HL-60 (cell line): Measurements from ENCODE around the gene FGF4.
"Not testable (repeated sequence)": the region's sequence is repeated elsewhere in the genome, so short reads cannot be mapped to it uniquely, and the experiment has no call there.

Experiments used
- DNase-seq, 2 experiments: peaks; one replicate each; pipeline ENCODE4 v3.0.0-alpha.2; 2010 to 2020; ENCODE audit warnings: low read depth in 1 of 2, low spot score in 1 of 2
- H3K27ac ChIP-seq: fragments of 250-450 bp; sonication (Bioruptor Pico); replicated peaks from 2 replicates; pipeline ENCODE4 v1.5.1; 2020; ENCODE audit warnings: mild to moderate bottlenecking, moderate library complexity
- H3K27me3 ChIP-seq: fragments of 250-450 bp; sonication (Bioruptor Pico); 2 replicates; pipeline ENCODE4 v1.5.1; 2021; ENCODE audit warnings: mild to moderate bottlenecking, moderate library complexity; ENCODE audit not compliant: insufficient read depth, poor library complexity, severe bottlenecking
- H3K4me3 ChIP-seq: replicated peaks from 2 replicates; pipeline ENCODE4 v1.5.1; 2011; ENCODE audit warnings: mild to moderate bottlenecking, control low read depth, low read length; ENCODE audit not compliant: insufficient read depth
- CTCF ChIP-seq: IDR thresholded peaks from one replicate; pipeline ENCODE4 v1.5.1; 2011; ENCODE audit warnings: low read length, control low read depth, inconsistent platforms; ENCODE audit not compliant: insufficient read depth
- GABPA ChIP-seq: IDR thresholded peaks from 2 replicates; pipeline ENCODE4 v1.6.1; 2012; ENCODE audit warnings: low read depth
- POLR2AphosphoS5 ChIP-seq: IDR thresholded peaks from 2 replicates; pipeline ENCODE4 v1.6.1; 2012; ENCODE audit warnings: low read depth
- REST ChIP-seq: IDR thresholded peaks from 2 replicates; pipeline ENCODE4 v1.6.1; 2012; ENCODE audit warnings: low read depth; ENCODE audit not compliant: insufficient replicate concordance
- SPI1 ChIP-seq: IDR thresholded peaks from 2 replicates; pipeline ENCODE4 v1.6.1; 2012; ENCODE audit warnings: low read depth, mild to moderate bottlenecking, borderline replicate concordance

FGF4 gene

GRCh38 chr11:69773626-69774353 is 1.4 kb downstream of the FGF4 start:
- peaks cover 46% of the 10 kb centered on the region for H3K27me3 ChIP-seq
- DNase-seq = no peak
- H3K4me3 ChIP-seq = no peak overlapping the region
- no peak overlapping the region for H3K27ac ChIP-seq
- no peak for TF ChIP-seq GABPA

DNA sequence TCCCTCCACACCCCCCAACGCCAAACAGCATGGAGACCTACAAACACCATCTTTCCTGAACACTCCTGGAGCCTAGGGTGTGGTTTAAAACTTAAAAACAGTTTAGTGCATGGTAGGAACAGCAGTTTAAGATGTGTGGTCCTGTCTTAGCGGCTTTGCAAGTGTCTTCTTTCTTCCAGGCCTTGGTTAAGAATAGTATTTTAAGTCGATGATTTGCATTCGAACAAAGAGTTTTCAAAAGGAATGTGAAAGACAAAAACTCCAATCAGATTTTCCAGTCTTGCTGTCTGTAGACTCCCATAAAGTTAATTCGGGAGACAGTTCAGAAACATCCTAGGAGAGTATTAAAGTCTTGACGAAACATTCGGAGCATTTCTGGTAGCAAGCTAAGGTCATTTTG is 3.7 kb downstream of the FGF4 start:
- DNase-seq = no peak
- Histone ChIP-seq H3K4me3 (no peak overlapping the region), H3K27ac (no peak overlapping the region), H3K27me3 (peaks cover 46% of the 10 kb centered on the region)
- TF ChIP-seq SPI1 (no peak), CTCF (no peak), REST (no peak), POLR2AphosphoS5 (no peak), GABPA (no peak)

DNA sequence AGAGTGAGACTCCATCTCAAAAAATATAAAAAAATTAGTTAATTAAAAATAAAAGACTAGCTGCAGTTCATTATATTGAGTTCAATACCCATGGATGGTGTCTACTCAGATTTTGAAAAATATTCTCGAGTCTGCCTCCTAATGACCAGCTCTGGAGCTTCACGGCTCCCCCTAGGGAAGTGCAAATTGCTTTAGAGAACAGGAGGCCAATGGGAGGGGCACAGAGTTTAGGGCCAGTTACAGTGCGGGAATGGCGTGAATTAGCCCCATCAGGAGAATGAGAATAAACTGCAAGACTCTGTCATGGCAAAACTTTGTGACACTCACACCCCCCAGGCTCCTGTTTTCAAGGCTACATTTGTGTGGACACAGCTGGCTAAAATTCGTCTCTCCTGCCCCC is 4.6 kb downstream of the FGF4 start:
- no peak overlapping the region for H3K4me3 ChIP-seq
- peaks cover 40% of the 10 kb centered on the region for H3K27me3 ChIP-seq
- DNase-seq = no peak
- TF ChIP-seq CTCF (no peak), POLR2AphosphoS5 (no peak), SPI1 (no peak), GABPA (no peak), REST (no peak)
- no peak overlapping the region for H3K27ac ChIP-seq

DNA sequence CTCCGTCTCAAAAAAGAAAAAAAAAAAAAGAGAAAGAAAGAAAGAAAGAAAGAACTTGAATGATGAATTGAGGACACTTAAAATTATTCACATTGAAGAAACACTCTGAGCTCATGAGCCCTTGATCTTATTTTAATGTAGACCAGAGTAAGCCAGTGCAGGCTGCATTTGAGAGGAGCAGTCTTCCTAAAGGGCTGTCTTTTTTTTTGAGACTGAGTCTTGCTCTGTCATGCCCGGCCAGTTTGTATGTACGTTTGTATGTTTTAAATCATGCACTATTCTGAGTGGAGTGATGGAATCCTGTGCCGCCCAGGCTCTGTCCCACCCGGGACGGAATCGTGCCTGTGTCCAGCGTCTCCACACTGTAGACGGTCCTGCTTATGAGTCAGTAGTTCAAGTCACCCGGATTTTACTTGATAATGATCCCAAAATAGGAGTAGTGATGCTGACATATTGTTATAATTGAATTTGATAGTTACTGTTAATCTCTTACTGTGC is 9.6 kb downstream of the FGF4 start:
- no peak for TF ChIP-seq SPI1
- no peak for TF ChIP-seq POLR2AphosphoS5
- TF ChIP-seq REST = no peak
- TF ChIP-seq CTCF = no peak
- no peak for TF ChIP-seq GABPA
- DNase-seq = no peak
- no peak overlapping the region for H3K27ac ChIP-seq
- no peak overlapping the region for H3K4me3 ChIP-seq
- H3K27me3 ChIP-seq = peaks cover 7% of the 10 kb centered on the region

DNA sequence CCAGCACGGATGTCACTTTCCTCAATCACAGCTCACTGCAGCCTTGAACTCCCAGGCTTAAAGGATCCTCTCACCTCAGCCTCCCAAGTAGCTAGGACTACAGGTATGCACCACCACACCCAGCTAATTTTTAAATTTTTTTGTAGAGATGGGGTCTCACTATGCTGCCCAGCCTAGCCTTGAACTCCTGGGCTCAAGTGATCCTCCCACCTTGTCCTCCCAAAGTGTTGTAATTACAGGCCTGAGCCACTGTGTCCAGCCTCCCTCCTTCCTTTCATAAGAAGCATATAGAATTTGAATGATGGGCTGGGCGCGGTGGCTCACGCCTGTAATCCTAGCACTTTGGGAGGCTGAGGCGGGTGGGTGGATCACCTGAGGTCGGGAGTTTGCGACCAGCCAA is 10.2 kb downstream of the FGF4 start:
- H3K27me3 ChIP-seq, H3K27ac ChIP-seq, H3K4me3 ChIP-seq, DNase-seq: not testable (repeated sequence)
